22Rv1 (cell line): Measurements from ENCODE around the gene LOX.

Experiments used
- H3K27ac ChIP-seq: fragments of 450-650 bp; 2 replicates; pipeline ENCODE4 v1.5.1; 2017
- ZFX ChIP-seq: fragments of 450-650 bp; IDR thresholded peaks from 2 replicates; pipeline ENCODE4 v1.6.1; 2017; ENCODE audit warnings: antibody characterized with exemption, borderline replicate concordance
- TF ChIP-seq, protein P1 (sequence below): fragments of 450-650 bp; IDR thresholded peaks from 2 replicates; pipeline ENCODE4 v1.5.1; 2017; ENCODE audit warnings: mild to moderate bottlenecking

LOX gene

DNA sequence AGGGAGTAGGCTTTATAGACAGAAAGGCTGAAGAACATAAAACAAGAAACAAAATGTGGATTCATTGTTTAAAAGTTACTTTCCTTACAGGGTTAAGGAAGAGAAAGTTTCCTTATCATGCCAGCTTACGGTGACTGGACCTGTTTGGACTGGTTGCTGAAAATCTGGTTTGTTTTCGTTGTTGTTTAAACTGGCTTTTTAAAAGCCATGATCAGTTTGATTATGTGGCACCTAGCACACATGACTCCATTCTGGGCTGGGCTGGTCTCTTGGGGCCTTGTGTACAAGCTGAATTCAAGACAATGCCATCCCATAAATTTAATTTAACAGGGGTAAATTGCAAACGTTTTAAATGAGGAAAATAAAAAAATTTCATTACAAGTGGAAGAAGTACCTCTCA lies 32.9 kb upstream of the LOX start:
- no peak for TF ChIP-seq ZFX
- TF ChIP-seq, protein P1, sequence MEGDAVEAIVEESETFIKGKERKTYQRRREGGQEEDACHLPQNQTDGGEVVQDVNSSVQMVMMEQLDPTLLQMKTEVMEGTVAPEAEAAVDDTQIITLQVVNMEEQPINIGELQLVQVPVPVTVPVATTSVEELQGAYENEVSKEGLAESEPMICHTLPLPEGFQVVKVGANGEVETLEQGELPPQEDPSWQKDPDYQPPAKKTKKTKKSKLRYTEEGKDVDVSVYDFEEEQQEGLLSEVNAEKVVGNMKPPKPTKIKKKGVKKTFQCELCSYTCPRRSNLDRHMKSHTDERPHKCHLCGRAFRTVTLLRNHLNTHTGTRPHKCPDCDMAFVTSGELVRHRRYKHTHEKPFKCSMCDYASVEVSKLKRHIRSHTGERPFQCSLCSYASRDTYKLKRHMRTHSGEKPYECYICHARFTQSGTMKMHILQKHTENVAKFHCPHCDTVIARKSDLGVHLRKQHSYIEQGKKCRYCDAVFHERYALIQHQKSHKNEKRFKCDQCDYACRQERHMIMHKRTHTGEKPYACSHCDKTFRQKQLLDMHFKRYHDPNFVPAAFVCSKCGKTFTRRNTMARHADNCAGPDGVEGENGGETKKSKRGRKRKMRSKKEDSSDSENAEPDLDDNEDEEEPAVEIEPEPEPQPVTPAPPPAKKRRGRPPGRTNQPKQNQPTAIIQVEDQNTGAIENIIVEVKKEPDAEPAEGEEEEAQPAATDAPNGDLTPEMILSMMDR, result no peak
- no peak overlapping the region for H3K27ac ChIP-seq

DNA sequence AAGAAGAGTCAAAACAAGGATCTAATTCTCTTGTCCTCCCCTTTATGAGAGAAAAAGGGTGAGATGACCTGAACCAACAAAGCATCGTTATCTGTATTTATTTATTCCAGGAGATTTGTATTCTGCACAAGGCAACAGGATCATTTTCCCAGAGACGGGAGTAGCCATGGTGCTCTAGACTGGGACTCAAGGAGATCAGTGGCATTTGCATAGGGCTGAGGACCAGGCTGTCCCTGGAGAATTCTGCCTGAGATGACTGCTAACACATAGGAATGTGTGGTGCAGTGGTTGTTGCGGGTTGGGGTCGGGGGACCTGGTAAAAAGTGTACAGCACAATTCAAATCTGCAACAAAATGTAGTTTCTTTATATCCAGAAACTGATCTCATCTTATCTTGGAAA lies 29.0 kb upstream of the LOX start:
- H3K27ac ChIP-seq, result no peak overlapping the region
- TF ChIP-seq, protein P1, result no peak
- no peak for TF ChIP-seq ZFX

- H3K27ac ChIP-seq, result no peak overlapping the region
- TF ChIP-seq, protein P1, result no peak
- TF ChIP-seq ZFX, result no peak
Measured at GRCh38 chr5:122105909-122106308, 27.9 kb upstream of the LOX start.

DNA sequence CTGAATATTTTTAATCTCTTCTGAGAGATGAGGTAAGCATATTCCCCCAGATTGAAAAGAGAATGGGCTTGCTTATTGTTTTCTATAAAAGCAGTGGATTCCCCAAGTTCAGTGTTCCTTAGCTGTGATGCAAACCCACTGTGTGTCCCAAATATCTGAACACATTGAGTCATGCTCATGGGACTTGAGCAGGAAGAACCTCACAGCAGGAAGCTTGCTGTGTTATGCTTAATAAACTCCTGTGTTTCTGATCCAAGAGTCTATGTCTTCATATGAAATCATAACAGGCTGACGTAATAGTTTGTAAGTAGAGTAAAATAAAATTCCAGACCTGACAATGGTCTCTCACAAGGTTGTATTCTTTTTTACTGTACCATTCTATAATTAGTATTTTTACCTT lies 24.8 kb upstream of the LOX start:
- TF ChIP-seq, protein P1, result no peak
- no peak for TF ChIP-seq ZFX

DNA sequence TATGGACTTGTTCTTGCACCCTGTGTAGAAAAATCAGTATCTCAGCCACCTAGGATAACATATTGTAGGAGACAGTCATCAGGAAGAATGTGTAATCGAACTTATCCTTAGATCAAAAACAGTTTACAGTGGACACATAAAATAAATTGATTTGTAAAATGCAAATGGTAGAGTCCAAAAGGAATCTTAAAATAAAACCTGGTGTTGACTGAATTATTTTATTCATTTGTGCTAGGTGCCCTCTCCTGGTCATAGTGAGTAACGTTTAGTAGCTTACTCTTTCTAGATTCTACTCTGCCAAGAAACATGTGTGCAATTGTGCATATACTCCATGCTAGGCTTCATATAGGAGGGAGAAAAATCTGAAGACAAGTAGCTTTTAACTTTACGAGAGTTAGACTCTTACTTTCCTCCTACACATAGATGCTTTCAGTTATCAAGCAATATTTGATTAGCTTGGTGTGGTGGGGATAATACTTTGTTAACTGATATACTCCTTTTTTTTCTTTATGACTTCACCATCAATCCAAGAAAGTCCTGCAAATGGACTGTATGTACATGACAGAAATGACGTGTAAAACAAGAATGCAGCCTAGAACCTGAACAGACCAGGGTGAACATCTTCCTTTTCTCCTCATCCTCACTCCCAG lies 23.7 kb upstream of the LOX start:
- no peak for TF ChIP-seq ZFX
- TF ChIP-seq, protein P1, result peak; percentile 80
- no peak overlapping the region for H3K27ac ChIP-seq

More for the DNA sequence above, 24.8 kb upstream of the LOX start:
- H3K27ac ChIP-seq, result no peak overlapping the region

DNA sequence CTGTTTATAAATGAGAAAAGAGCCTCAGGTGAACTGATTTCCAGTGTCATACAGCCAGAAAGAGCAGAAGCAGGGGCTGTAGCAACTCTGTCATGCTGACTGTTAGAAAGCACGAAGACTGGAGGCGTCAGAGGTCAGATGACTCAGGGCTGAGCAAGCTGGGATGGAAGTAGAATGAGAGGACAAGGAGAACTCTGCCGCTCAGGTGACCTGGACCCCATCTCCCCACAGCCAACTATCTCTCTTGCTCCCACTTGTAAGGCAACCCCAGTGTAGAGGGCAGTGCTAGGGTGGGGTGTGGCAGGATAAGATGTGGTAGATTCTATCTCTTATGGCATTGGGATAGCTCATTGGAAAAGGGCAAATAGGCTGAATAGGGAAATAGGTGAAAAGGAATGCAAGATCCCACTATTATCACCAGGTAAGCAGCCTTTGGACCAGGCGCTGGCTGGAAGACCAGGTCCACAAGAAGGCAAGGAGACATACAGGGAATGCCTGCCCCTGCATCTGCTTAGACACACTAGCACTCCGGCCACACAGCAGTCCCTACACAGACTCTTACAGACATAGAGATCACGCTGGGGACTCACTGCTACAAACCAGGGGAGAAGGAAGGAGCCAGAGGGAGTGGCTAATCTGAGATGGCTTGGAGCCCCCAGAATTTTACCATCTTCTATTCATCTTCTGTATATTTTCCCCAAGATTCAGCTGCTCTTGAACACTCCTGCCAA lies 21.2 kb upstream of the LOX start:
- no peak overlapping the region for H3K27ac ChIP-seq
- TF ChIP-seq, protein P1, result no peak
- TF ChIP-seq ZFX, result no peak

DNA sequence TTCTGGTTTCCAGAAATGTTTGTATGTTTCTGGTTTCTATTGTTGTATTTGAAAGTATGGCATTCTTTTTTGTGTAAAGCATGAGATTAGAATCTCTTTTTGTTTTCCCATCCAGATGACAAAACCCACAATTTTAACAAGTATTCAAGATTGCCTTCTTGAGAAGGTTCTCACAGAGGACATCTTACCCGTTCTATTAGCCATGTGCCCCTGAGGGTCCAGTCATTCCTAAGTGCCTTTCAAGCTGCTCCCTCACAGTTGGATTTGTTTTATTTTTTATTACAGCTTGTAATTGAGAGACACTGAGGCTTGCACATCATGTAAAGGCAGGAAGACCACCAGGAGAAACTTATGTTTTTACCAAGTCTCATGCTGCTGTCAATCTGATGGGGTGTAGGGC lies 19.3 kb upstream of the LOX start:
- TF ChIP-seq, protein P1, result no peak
- no peak for TF ChIP-seq ZFX
- no peak overlapping the region for H3K27ac ChIP-seq
